ENCODE data around the gene DSCAM.

DNA sequence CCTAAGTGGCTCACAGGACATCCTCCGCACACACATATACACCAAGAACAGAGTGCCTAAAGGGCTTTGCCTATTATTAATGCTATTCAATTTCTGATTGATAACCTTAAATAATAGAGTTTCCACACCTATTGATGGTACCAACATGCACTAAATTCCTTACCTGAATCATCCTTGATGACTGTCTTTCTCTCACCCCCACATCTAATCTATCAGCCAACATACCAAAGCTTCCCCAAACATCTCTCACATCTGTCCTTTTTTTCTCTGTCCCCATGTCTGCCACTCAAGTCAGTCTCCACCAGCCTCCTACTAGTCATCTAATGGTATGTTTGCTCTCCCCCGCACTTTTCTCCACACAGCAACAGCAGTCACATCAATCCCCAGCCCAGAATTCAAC is 174.4 kb downstream of the DSCAM start:
- TF ChIP-seq, protein P1, sequence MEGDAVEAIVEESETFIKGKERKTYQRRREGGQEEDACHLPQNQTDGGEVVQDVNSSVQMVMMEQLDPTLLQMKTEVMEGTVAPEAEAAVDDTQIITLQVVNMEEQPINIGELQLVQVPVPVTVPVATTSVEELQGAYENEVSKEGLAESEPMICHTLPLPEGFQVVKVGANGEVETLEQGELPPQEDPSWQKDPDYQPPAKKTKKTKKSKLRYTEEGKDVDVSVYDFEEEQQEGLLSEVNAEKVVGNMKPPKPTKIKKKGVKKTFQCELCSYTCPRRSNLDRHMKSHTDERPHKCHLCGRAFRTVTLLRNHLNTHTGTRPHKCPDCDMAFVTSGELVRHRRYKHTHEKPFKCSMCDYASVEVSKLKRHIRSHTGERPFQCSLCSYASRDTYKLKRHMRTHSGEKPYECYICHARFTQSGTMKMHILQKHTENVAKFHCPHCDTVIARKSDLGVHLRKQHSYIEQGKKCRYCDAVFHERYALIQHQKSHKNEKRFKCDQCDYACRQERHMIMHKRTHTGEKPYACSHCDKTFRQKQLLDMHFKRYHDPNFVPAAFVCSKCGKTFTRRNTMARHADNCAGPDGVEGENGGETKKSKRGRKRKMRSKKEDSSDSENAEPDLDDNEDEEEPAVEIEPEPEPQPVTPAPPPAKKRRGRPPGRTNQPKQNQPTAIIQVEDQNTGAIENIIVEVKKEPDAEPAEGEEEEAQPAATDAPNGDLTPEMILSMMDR (IDR thresholded peaks at IDR 0.05): no peak
- TF ChIP-seq POLR2A (IDR thresholded peaks at IDR 0.05): no peak
